GM23338 (cell line): ENCODE measurements around the gene PARD3. TPM values are rescaled to one million over a fixed set of nuclear protein-coding genes. Genes with fewer than 3 reads are reported as not detected.

ENCODE experiments used
- ATAC-seq: fragments of 200-7000 bp; cut with Tn5 transposase; 3 replicates; pipeline ENCODE4 v1.9.1; 2020
- DNase-seq: peaks from one replicate; pipeline ENCODE4 v3.0.0-alpha.2; 2015; ENCODE audit warnings: low spot score
- H2AFZ ChIP-seq: fragments of 200-600 bp; sonication (generic); 2 replicates; pipeline ENCODE4 v1.8.0; 2016; ENCODE audit warnings: antibody characterized with exemption, mild to moderate bottlenecking, moderate library complexity
- H3F3A ChIP-seq: fragments of 200-600 bp; sonication (generic); replicated peaks from 2 replicates; pipeline ENCODE4 v1.8.0; 2017; ENCODE audit warnings: antibody characterized with exemption, mixed run types, low read depth
- H3K27ac ChIP-seq: fragments of 200-600 bp; sonication (generic); 2 replicates; pipeline ENCODE4 v1.6.1; 2016; ENCODE audit warnings: low read depth
- H3K27me3 ChIP-seq: fragments of 200-600 bp; sonication (generic); 2 replicates; pipeline ENCODE4 v1.8.0; 2016; ENCODE audit warnings: mild to moderate bottlenecking, mixed run types, moderate library complexity; ENCODE audit not compliant: insufficient read depth
- H3K36me3 ChIP-seq: fragments of 200-600 bp; sonication (generic); 2 replicates; pipeline ENCODE4 v1.8.0; 2016; ENCODE audit warnings: mild to moderate bottlenecking; ENCODE audit not compliant: insufficient read depth
- H3K4me1 ChIP-seq: fragments of 200-600 bp; sonication (generic); 2 replicates; pipeline ENCODE4 v1.8.0; 2016; ENCODE audit warnings: mild to moderate bottlenecking, moderate library complexity; ENCODE audit not compliant: insufficient read depth
- H3K4me2 ChIP-seq: fragments of 200-600 bp; sonication (generic); 2 replicates; pipeline ENCODE4 v1.7.1; 2017; ENCODE audit warnings: mixed run types
- H3K4me3 ChIP-seq: fragments of 200-600 bp; sonication (generic); 2 replicates; pipeline ENCODE4 v1.6.1; 2016; ENCODE audit warnings: mixed run types
- H3K79me2 ChIP-seq: fragments of 200-600 bp; sonication (generic); replicated peaks from 2 replicates; pipeline ENCODE4 v1.8.0; 2017; ENCODE audit warnings: mild to moderate bottlenecking; ENCODE audit not compliant: insufficient read depth
- H3K9me2 ChIP-seq: fragments of 200-600 bp; sonication (generic); 2 replicates; pipeline ENCODE4 v1.8.0; 2017; ENCODE audit not compliant: insufficient read depth
- H4K20me1 ChIP-seq: fragments of 200-600 bp; sonication (generic); replicated peaks from 2 replicates; pipeline ENCODE4 v1.8.0; 2017; ENCODE audit warnings: mild to moderate bottlenecking; ENCODE audit not compliant: insufficient read depth
- H3K27ac Mint-ChIP-seq: 2 replicates; pipeline ENCODE4 v1.8.0; 2020; ENCODE audit warnings: inconsistent platforms, mild to moderate bottlenecking, moderate library complexity, mixed read lengths
- H3K27me3 Mint-ChIP-seq: 3 replicates; pipeline ENCODE4 v1.8.0; 2022; ENCODE audit warnings: low read depth, mild to moderate bottlenecking, moderate library complexity, mixed read lengths, inconsistent platforms; ENCODE audit not compliant: insufficient read depth, poor library complexity
- H3K36me3 Mint-ChIP-seq: 3 replicates; pipeline ENCODE4 v1.8.0; 2021; ENCODE audit warnings: low read depth, mild to moderate bottlenecking, inconsistent platforms, moderate library complexity, mixed read lengths
- H3K4me1 Mint-ChIP-seq: 3 replicates; pipeline ENCODE4 v1.8.0; 2020; ENCODE audit warnings: mild to moderate bottlenecking, inconsistent platforms, mixed read lengths
- H3K4me3 Mint-ChIP-seq: 3 replicates; pipeline ENCODE4 v1.8.0; 2021; ENCODE audit warnings: moderate library complexity, mild to moderate bottlenecking, inconsistent platforms, mixed read lengths
- H3K9me3 Mint-ChIP-seq: 3 replicates; pipeline ENCODE4 v1.8.0; 2020; ENCODE audit warnings: moderate library complexity, mild to moderate bottlenecking, inconsistent platforms, mixed read lengths
- EZH2 ChIP-seq: fragments of 200-600 bp; sonication (generic); IDR thresholded peaks from one replicate; pipeline ENCODE4 v1.8.0; 2017; ENCODE audit warnings: antibody characterized with exemption, mild to moderate bottlenecking, low read depth; ENCODE audit not compliant: unreplicated experiment
- EZH2phosphoT487 ChIP-seq: fragments of 200-600 bp; sonication (generic); IDR thresholded peaks from one replicate; pipeline ENCODE4 v1.8.1; 2018; ENCODE audit warnings: antibody characterized with exemption; ENCODE audit not compliant: unreplicated experiment
- JUNB ChIP-seq: IDR thresholded peaks from one replicate; pipeline ENCODE4 v1.6.1; 2016; ENCODE audit warnings: antibody characterized with exemption; ENCODE audit not compliant: unreplicated experiment
- NANOG ChIP-seq: IDR thresholded peaks from 2 replicates; pipeline ENCODE4 v1.6.1; 2016; ENCODE audit warnings: antibody characterized with exemption, borderline replicate concordance
- POLR2AphosphoS5 ChIP-seq: IDR thresholded peaks from 2 replicates; pipeline ENCODE4 v1.6.1; 2016; ENCODE audit warnings: antibody characterized with exemption, low read depth
- STAT1 ChIP-seq: IDR thresholded peaks from one replicate; pipeline ENCODE4 v1.6.1; 2016; ENCODE audit warnings: antibody characterized with exemption; ENCODE audit not compliant: unreplicated experiment
- ZNF114 ChIP-seq: fragments of 250-450 bp; sonication (Bioruptor Pico); IDR thresholded peaks from 2 replicates; pipeline ENCODE4 v1.5.0; 2020; ENCODE audit warnings: mild to moderate bottlenecking, moderate library complexity
- ZNF331 ChIP-seq: fragments of 250-450 bp; sonication (Bioruptor Pico); IDR thresholded peaks from 2 replicates; pipeline ENCODE4 v1.5.0; 2020; ENCODE audit warnings: low read depth, mild to moderate bottlenecking, moderate library complexity
- polyA plus RNA-seq: library from polyadenylated mRNA; unstranded; fragments of >200 nt; fragmentation: Nextera tagmentation; extraction: Ambion mirVana; gene quantifications from 2 replicates; pipeline ENCODE4 v1.2.1, GENCODE V29; 2016
- total RNA-seq: library from RNA; depleted of rRNA; stranded (reverse); fragments of >200 nt; shearing (Covaris generic); gene quantifications from 2 replicates; pipeline ENCODE4 v1.2.3, GENCODE V29; 2014
- TF ChIP-seq, protein P1 (sequence below), 2 experiments: fragments of 200-600 bp in 1 of 2; sonication (generic) in 1 of 2; conservative IDR thresholded peaks; 2 replicates each; pipeline versions ENCODE4 v1.5.1 to v1.6.1; 2016 to 2017; ENCODE audit warnings: antibody characterized with exemption in 2 of 2, low read depth in 2 of 2, mild to moderate bottlenecking in 2 of 2, moderate library complexity in 1 of 2
- TF ChIP-seq, protein P2 (sequence below): fragments of 250-450 bp; sonication (Bioruptor Pico); IDR thresholded peaks from 2 replicates; pipeline ENCODE4 v1.5.0; 2020; ENCODE audit warnings: mild to moderate bottlenecking, moderate library complexity
- TF ChIP-seq, protein P3 (sequence below): IDR thresholded peaks from one replicate; pipeline ENCODE4 v1.6.1; 2018; ENCODE audit warnings: antibody characterized with exemption; ENCODE audit not compliant: unreplicated experiment

The PARD3 gene
- total and polyA plus RNA-seq, 2 experiments from 2014 or later: 30.2 to 51.4 TPM

DNA sequence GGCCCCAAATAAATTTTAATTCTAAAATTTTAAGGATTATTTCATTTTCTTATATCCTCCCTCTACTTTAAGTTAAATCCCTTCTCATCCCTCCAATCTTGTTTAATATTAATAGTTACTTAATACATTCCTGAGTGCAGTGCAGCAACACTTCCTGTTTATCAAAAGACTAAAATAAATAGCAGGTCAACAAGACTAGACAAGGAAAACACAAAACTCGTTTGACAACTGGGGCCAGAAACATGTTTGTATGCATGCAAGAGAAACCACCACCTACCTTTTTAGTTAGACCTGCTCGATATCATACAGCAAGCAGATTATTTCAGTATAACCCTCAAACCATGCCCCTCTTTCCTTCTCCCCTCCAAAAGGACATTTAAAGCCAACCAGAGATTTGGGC lies 95.8 kb downstream of the PARD3 start (continued):
- TF ChIP-seq, protein P1, sequence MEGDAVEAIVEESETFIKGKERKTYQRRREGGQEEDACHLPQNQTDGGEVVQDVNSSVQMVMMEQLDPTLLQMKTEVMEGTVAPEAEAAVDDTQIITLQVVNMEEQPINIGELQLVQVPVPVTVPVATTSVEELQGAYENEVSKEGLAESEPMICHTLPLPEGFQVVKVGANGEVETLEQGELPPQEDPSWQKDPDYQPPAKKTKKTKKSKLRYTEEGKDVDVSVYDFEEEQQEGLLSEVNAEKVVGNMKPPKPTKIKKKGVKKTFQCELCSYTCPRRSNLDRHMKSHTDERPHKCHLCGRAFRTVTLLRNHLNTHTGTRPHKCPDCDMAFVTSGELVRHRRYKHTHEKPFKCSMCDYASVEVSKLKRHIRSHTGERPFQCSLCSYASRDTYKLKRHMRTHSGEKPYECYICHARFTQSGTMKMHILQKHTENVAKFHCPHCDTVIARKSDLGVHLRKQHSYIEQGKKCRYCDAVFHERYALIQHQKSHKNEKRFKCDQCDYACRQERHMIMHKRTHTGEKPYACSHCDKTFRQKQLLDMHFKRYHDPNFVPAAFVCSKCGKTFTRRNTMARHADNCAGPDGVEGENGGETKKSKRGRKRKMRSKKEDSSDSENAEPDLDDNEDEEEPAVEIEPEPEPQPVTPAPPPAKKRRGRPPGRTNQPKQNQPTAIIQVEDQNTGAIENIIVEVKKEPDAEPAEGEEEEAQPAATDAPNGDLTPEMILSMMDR (conservative IDR thresholded peaks at IDR 0.05; ENCODE audit: low read depth in 2 of 2): no peak
- no peak for TF ChIP-seq EZH2
- no peak for TF ChIP-seq ZNF331
- no peak for TF ChIP-seq NANOG
- no peak for TF ChIP-seq STAT1
- no peak for TF ChIP-seq POLR2AphosphoS5

DNA sequence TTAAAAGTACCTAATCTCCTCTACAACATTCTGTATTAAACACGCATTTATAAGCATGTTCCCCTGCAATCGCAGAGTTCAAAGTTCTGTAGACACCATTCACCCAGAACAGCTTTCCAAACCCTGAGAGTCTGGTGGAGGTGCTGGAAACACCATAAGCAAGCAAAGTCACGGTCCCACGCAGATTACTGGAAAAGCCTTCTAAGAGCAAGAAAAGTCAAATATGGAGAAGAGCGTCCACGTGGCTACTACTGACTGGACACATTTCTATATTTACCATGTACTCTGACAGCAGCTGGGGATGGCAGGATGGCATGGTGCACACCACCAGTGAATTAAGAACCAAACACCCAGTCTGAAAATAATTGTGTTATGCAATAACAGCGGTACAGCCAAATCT lies 97.7 kb downstream of the PARD3 start:
- no peaks in the 10 kb centered on the region for H3K27me3 Mint-ChIP-seq
- Histone ChIP-seq H3K4me1 (peaks cover 11% of the 10 kb centered on the region; the same call in 1 of the 2 replicates), H3K9me2 (no peaks in the 10 kb centered on the region), H3K27ac (no peak overlapping the region), H3F3A (no peaks in the 10 kb centered on the region), H3K79me2 (peaks cover 97% of the 10 kb centered on the region), H3K36me3 (no peaks in the 10 kb centered on the region), H3K27me3 (no peaks in the 10 kb centered on the region), H3K4me3 (no peak overlapping the region), H4K20me1 (peaks cover 26% of the 10 kb centered on the region; the same call in 1 of the 2 replicates), H3K4me2 (no peak overlapping the region), H2AFZ (no peak overlapping the region)
- H3K27ac Mint-ChIP-seq: no peak overlapping the region
- H3K4me1 Mint-ChIP-seq: peaks cover 19% of the 10 kb centered on the region
- no peaks in the 10 kb centered on the region; the same call in 2 of the 3 replicates for H3K9me3 Mint-ChIP-seq
- no peak for ATAC-seq
- H3K4me3 Mint-ChIP-seq: no peak overlapping the region
- no peak for DNase-seq
- no peaks in the 10 kb centered on the region for H3K36me3 Mint-ChIP-seq
- TF ChIP-seq EZH2 (no peak), NANOG (no peak), ZNF114 (no peak), POLR2AphosphoS5 (no peak), JUNB (no peak), ZNF331 (no peak), STAT1 (no peak), EZH2phosphoT487 (no peak)
- TF ChIP-seq, protein P2, sequence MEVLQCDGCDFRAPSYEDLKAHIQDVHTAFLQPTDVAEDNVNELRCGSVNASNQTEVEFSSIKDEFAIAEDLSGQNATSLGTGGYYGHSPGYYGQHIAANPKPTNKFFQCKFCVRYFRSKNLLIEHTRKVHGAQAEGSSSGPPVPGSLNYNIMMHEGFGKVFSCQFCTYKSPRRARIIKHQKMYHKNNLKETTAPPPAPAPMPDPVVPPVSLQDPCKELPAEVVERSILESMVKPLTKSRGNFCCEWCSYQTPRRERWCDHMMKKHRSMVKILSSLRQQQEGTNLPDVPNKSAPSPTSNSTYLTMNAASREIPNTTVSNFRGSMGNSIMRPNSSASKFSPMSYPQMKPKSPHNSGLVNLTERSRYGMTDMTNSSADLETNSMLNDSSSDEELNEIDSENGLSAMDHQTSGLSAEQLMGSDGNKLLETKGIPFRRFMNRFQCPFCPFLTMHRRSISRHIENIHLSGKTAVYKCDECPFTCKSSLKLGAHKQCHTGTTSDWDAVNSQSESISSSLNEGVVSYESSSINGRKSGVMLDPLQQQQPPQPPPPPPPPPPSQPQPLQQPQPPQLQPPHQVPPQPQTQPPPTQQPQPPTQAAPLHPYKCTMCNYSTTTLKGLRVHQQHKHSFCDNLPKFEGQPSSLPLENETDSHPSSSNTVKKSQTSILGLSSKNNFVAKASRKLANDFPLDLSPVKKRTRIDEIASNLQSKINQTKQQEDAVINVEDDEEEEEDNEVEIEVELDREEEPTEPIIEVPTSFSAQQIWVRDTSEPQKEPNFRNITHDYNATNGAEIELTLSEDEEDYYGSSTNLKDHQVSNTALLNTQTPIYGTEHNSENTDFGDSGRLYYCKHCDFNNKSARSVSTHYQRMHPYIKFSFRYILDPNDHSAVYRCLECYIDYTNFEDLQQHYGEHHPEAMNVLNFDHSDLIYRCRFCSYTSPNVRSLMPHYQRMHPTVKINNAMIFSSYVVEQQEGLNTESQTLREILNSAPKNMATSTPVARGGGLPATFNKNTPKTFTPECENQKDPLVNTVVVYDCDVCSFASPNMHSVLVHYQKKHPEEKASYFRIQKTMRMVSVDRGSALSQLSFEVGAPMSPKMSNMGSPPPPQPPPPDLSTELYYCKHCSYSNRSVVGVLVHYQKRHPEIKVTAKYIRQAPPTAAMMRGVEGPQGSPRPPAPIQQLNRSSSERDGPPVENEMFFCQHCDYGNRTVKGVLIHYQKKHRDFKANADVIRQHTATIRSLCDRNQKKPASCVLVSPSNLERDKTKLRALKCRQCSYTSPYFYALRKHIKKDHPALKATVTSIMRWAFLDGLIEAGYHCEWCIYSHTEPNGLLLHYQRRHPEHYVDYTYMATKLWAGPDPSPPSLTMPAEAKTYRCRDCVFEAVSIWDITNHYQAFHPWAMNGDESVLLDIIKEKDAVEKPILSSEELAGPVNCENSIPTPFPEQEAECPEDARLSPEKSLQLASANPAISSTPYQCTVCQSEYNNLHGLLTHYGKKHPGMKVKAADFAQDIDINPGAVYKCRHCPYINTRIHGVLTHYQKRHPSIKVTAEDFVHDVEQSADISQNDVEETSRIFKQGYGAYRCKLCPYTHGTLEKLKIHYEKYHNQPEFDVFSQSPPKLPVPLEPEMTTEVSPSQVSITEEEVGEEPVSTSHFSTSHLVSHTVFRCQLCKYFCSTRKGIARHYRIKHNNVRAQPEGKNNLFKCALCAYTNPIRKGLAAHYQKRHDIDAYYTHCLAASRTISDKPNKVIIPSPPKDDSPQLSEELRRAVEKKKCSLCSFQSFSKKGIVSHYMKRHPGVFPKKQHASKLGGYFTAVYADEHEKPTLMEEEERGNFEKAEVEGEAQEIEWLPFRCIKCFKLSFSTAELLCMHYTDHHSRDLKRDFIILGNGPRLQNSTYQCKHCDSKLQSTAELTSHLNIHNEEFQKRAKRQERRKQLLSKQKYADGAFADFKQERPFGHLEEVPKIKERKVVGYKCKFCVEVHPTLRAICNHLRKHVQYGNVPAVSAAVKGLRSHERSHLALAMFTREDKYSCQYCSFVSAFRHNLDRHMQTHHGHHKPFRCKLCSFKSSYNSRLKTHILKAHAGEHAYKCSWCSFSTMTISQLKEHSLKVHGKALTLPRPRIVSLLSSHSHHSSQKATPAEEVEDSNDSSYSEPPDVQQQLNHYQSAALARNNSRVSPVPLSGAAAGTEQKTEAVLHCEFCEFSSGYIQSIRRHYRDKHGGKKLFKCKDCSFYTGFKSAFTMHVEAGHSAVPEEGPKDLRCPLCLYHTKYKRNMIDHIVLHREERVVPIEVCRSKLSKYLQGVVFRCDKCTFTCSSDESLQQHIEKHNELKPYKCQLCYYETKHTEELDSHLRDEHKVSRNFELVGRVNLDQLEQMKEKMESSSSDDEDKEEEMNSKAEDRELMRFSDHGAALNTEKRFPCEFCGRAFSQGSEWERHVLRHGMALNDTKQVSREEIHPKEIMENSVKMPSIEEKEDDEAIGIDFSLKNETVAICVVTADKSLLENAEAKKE (CRISPR knock-in tag): no peak
- TF ChIP-seq, protein P3, sequence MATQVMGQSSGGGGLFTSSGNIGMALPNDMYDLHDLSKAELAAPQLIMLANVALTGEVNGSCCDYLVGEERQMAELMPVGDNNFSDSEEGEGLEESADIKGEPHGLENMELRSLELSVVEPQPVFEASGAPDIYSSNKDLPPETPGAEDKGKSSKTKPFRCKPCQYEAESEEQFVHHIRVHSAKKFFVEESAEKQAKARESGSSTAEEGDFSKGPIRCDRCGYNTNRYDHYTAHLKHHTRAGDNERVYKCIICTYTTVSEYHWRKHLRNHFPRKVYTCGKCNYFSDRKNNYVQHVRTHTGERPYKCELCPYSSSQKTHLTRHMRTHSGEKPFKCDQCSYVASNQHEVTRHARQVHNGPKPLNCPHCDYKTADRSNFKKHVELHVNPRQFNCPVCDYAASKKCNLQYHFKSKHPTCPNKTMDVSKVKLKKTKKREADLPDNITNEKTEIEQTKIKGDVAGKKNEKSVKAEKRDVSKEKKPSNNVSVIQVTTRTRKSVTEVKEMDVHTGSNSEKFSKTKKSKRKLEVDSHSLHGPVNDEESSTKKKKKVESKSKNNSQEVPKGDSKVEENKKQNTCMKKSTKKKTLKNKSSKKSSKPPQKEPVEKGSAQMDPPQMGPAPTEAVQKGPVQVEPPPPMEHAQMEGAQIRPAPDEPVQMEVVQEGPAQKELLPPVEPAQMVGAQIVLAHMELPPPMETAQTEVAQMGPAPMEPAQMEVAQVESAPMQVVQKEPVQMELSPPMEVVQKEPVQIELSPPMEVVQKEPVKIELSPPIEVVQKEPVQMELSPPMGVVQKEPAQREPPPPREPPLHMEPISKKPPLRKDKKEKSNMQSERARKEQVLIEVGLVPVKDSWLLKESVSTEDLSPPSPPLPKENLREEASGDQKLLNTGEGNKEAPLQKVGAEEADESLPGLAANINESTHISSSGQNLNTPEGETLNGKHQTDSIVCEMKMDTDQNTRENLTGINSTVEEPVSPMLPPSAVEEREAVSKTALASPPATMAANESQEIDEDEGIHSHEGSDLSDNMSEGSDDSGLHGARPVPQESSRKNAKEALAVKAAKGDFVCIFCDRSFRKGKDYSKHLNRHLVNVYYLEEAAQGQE: no peak
- TF ChIP-seq, protein P1 (conservative IDR thresholded peaks at IDR 0.05; ENCODE audit: low read depth in 2 of 2): no peak
